Sigmoid colon (tissue), 7 donors: ENCODE data around the gene ZNF853. TPM values are rescaled to one million over a fixed set of nuclear protein-coding genes. Genes with fewer than 3 reads are reported as not detected.

Experiments used
- DNase-seq: peaks from one replicate; pipeline ENCODE4 v3.0.0-alpha.2; 2019
- H3K27ac ChIP-seq, 4 donors: fragments of 200-600 bp; sonication (generic); one replicate each; pipeline ENCODE4 v1.5.1; 2016 to 2019; ENCODE audit warnings: mild to moderate bottlenecking in 1 of 4
- H3K27me3 ChIP-seq, 3 donors: fragments of 200-600 bp; sonication (generic); one replicate each; pipeline ENCODE4 v1.5.1; 2019; ENCODE audit warnings: mild to moderate bottlenecking in 1 of 3
- H3K36me3 ChIP-seq, 4 donors: fragments of 200-600 bp; sonication (generic); one replicate each; pipeline ENCODE4 v1.5.1; 2016 to 2019
- H3K4me1 ChIP-seq, 4 donors: fragments of 200-600 bp; sonication (generic); one replicate each; pipeline ENCODE4 v1.5.1; 2017 to 2019
- H3K4me3 ChIP-seq, 4 donors: fragments of 200-600 bp; sonication (generic); one replicate each; pipeline ENCODE4 v1.5.1; 2017 to 2019; ENCODE audit warnings: mild to moderate bottlenecking in 2 of 4, moderate library complexity in 1 of 4
- H3K9me3 ChIP-seq, 4 donors: fragments of 200-600 bp in 3 of 4; sonication (generic) in 3 of 4; one replicate each; pipeline versions ENCODE4 v1.5.1 to v1.6.1; 2013 to 2019
- EP300 ChIP-seq, 4 donors: sonication (generic); formaldehyde crosslinking; IDR thresholded peaks; one replicate each; pipeline ENCODE4 v1.6.1; 2017; ENCODE audit warnings: antibody characterized with exemption in 4 of 4
- POLR2A ChIP-seq, 2 donors: fragments of 450-650 bp; IDR thresholded peaks; one replicate each; pipeline ENCODE4 v1.6.1; 2016; ENCODE audit warnings: antibody characterized with exemption in 2 of 2, mild to moderate bottlenecking in 2 of 2, moderate library complexity in 2 of 2
- POLR2AphosphoS5 ChIP-seq, 4 donors: sonication (generic); formaldehyde crosslinking; IDR thresholded peaks; one replicate each; pipeline ENCODE4 v1.6.1; 2017; ENCODE audit warnings: antibody characterized with exemption in 4 of 4
- WGBS, 2 donors: extraction: QIAGEN DNeasy Blood & Tissue Kit; methylation state at CpG; one replicate each; pipeline ENCODE4 v1.1.7; 2013; 5-methylcytosine and 5-hydroxymethylcytosine counted together
- intact Hi-C: fragments of 100-400 bp; cut with DNase I; formaldehyde crosslinking; loops from one replicate; pipeline ENCODE4 v1.15.1; 2023
- polyA plus RNA-seq, 3 donors: library from polyadenylated mRNA; stranded (reverse); fragments of 200-250 nt; gene quantifications; one replicate each; pipeline ENCODE4 v1.2.3, GENCODE V29; 2013
- total RNA-seq, 4 donors: library from RNA; depleted of rRNA; stranded (reverse); fragments of >200 nt; gene quantifications; one replicate each; pipeline ENCODE4 v1.1.0, GENCODE V29; 2016
- TF ChIP-seq, protein P1 (sequence below), 4 experiments: fragments of 450-650 bp in 3 of 4; fragments of 200-600 bp in 1 of 4; IDR thresholded peaks; one replicate each; pipeline ENCODE4 v1.5.1; 2016 to 2019; ENCODE audit warnings: antibody characterized with exemption in 4 of 4, mild to moderate bottlenecking in 3 of 4, moderate library complexity in 2 of 4
- donor health status: healthy with polysubstance abuse.
- donor health status: Bipolar disorder and iron deficiency.
- donor health status: healthy.

ZNF853 gene
- total and polyA plus RNA-seq, 7 donors: 0.69 to 36.0 (median 20.0) TPM

DNA sequence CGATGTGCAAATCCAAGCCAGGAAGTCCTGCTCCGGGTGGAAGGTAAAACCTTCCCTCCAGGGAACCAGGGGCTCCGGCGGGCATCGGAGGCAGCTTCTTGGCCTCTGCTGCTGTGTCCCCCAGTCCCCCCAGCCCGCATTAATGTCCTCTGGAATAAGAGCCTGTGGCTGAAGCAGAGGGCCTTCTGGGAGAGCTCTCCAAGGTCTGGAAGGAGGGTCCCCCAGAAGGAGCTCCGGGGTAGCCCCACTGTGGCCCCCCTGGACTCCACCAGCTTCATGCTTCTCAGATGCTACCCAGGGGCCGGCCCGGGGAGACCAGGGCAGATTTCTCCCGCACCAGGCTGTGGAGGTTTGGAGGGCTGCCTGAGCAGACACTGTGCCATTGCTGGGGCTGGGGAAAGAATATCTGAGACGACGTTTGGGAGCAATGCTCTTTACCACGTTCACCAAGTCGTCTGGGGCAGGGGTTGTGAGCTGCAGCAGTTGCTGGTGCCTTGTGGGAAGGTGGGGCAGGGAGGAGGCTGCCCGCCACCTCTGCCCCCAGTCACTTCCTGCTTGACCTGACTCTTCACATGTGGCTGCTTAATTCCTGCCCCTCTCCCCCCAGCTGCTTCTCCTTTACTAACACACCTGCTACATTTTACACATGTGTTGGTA lies 8.3 kb downstream of the ZNF853 start:
- H3K4me3 ChIP-seq: no peak overlapping the region
- intact Hi-C loops: no loop called here
- no peak for DNase-seq
- no peak overlapping the region for H3K27ac ChIP-seq
- no peaks in the 10 kb centered on the region for H3K27me3 ChIP-seq
- H3K9me3 ChIP-seq: no peaks in the 10 kb centered on the region
- H3K4me1 ChIP-seq: no peaks in the 10 kb centered on the region
- WGBS, 2 donors: 70% methylated on average over 15 of the region's 15 CpGs
- H3K36me3 ChIP-seq: peaks cover 6 to 45% (median 16%) of the 10 kb centered on the region in 4 donors
- TF ChIP-seq, protein P1, sequence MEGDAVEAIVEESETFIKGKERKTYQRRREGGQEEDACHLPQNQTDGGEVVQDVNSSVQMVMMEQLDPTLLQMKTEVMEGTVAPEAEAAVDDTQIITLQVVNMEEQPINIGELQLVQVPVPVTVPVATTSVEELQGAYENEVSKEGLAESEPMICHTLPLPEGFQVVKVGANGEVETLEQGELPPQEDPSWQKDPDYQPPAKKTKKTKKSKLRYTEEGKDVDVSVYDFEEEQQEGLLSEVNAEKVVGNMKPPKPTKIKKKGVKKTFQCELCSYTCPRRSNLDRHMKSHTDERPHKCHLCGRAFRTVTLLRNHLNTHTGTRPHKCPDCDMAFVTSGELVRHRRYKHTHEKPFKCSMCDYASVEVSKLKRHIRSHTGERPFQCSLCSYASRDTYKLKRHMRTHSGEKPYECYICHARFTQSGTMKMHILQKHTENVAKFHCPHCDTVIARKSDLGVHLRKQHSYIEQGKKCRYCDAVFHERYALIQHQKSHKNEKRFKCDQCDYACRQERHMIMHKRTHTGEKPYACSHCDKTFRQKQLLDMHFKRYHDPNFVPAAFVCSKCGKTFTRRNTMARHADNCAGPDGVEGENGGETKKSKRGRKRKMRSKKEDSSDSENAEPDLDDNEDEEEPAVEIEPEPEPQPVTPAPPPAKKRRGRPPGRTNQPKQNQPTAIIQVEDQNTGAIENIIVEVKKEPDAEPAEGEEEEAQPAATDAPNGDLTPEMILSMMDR (IDR thresholded peaks at IDR 0.05): no peak
- no peak for TF ChIP-seq POLR2AphosphoS5 (IDR thresholded peaks at IDR 0.05)
- no peak for TF ChIP-seq EP300 (IDR thresholded peaks at IDR 0.05)
- no peak for TF ChIP-seq POLR2A (IDR thresholded peaks at IDR 0.05)

DNA sequence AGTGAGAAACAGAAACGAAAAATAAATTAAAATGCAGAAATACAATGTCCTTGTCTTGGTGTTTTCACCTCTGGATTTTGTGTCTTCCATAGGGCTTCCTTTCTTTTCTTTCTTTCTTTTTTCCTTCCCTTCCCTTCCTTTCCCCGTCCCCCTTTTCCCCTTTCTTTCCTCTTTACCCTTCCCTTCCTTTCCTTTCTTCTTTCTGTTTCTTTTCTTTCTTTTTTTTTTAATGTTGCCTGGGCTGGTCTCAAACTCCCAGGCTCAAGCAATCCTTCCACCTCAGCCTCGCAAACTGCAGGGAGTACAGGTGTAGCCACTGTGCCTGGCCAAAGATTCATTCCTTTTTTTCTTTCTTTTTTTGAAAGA lies 8.8 kb downstream of the ZNF853 start:
- H3K27me3 ChIP-seq: no peaks in the 10 kb centered on the region
- no peak overlapping the region for H3K4me3 ChIP-seq
- no peak for TF ChIP-seq POLR2AphosphoS5 (IDR thresholded peaks at IDR 0.05)
- TF ChIP-seq EP300 (IDR thresholded peaks at IDR 0.05): no peak
- TF ChIP-seq, protein P1 (IDR thresholded peaks at IDR 0.05): no peak
- TF ChIP-seq POLR2A (IDR thresholded peaks at IDR 0.05): no peak
- intact Hi-C loops: no loop called here
- 65 to 70% methylated on average over 3 of the region's 3 CpGs for WGBS, 2 donors
- no peaks in the 10 kb centered on the region for H3K9me3 ChIP-seq
- no peaks in the 10 kb centered on the region for H3K4me1 ChIP-seq
- peaks cover 6 to 45% (median 16%) of the 10 kb centered on the region in 4 donors for H3K36me3 ChIP-seq
- no peak for DNase-seq
- no peak overlapping the region for H3K27ac ChIP-seq

DNA sequence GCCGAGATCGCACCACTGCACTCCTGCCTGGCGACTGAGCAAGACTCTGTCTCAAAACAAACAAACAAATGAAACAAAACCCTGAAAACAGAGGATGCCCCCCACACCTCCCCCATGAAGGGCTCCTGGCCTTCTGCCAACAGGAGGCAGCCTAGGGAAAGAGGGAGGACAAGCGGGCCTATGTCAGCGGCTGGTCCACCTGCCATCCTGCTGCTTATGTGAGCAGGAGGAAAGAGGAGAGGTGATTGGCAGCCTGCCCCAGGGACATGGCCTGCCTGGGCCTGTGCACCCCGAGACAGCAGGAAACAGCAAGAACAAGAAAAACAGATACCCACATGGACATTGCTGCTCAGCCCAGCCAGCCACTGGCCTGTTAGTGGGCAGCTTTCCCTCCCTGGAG lies 12.6 kb downstream of the ZNF853 start:
- TF ChIP-seq, protein P1 (IDR thresholded peaks at IDR 0.05): no peak
- no peak for TF ChIP-seq POLR2AphosphoS5 (IDR thresholded peaks at IDR 0.05)
- no peak for TF ChIP-seq POLR2A (IDR thresholded peaks at IDR 0.05)
- TF ChIP-seq EP300 (IDR thresholded peaks at IDR 0.05): no peak
- no peak overlapping the region for H3K27ac ChIP-seq
- 88 to 93% methylated on average over 6 of the region's 6 CpGs for WGBS, 2 donors
- intact Hi-C loops: no loop called here
- no peaks in the 10 kb centered on the region for H3K4me1 ChIP-seq
- H3K36me3 ChIP-seq: peaks cover 0 to 13% (median 1%) of the 10 kb centered on the region in 4 donors
- DNase-seq: no peak
- H3K27me3 ChIP-seq: no peaks in the 10 kb centered on the region
- no peaks in the 10 kb centered on the region for H3K9me3 ChIP-seq
- no peak overlapping the region for H3K4me3 ChIP-seq

- Histone ChIP-seq H3K4me1 (no peaks in the 10 kb centered on the region), H3K4me3 (no peak overlapping the region), H3K27ac (no peak overlapping the region), H3K27me3 (no peaks in the 10 kb centered on the region), H3K36me3 (no peaks in the 10 kb centered on the region), H3K9me3 (no peaks in the 10 kb centered on the region)
- no peak for TF ChIP-seq POLR2AphosphoS5 (IDR thresholded peaks at IDR 0.05)
- TF ChIP-seq, protein P1 (IDR thresholded peaks at IDR 0.05): no peak
- TF ChIP-seq EP300 (IDR thresholded peaks at IDR 0.05): no peak
- TF ChIP-seq POLR2A (IDR thresholded peaks at IDR 0.05): no peak
- no peak for DNase-seq
- 52 to 74% methylated on average over 11 of the region's 11 CpGs for WGBS, 2 donors
- intact Hi-C loops: no loop called here
Measured at GRCh38 chr7:6630007-6630849, 14.8 kb downstream of the ZNF853 start.
